ENCODE results near the gene SPCS3.
A peak's percentile ranks its signal among the peaks of the same experiment; 100 is the strongest.

The SPCS3 gene

DNA sequence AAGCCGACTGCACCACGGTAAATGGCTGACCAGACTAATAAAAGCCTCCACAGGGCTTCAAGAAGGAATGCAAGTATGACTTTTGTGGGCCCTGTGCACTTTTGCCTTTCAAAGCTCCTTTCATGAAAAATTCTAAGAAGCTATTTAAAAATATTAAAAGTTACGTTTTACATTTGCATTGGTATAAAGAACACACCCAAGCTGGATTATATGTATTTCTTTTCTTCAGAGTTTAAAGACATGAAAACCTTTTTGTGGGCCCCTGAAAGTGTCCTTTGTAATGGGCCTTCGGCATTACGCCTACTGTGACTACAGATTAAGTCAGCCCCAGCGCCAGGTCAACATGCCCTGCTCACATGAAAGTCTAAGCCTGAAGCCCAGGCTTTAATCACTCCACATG is 30.2 kb upstream of the SPCS3 start:
- Histone ChIP-seq H3K9me3 (ENCODE audit: control insufficient read depth, low read length) (no peaks in the 10 kb centered on the region), H3K14ac (ENCODE audit: low read length in 2 of 2) (no peak overlapping the region), H2BK120ac (ENCODE audit: low read depth, low read length) (no peak overlapping the region), H2AFZ (ENCODE audit: low read depth, low read length) (no peak overlapping the region), H3K9ac (ENCODE audit: low read length) (no peak overlapping the region), H4K8ac (ENCODE audit: low read length) (no peak overlapping the region), H3K23ac (ENCODE audit: low read length in 2 of 2) (no peak overlapping the region), H3K18ac (ENCODE audit: low read depth in 1 of 2, low read length in 2 of 2) (no peak overlapping the region), H4K91ac (ENCODE audit: low read length) (no peak overlapping the region), H3K27me3 (ENCODE audit: control insufficient read depth in 1 of 2, insufficient read depth in 1 of 2, low read length in 2 of 2) (no peaks in the 10 kb centered on the region), H3K4me1 (ENCODE audit: control insufficient read depth, insufficient read depth, low read depth, low read length) (no peaks in the 10 kb centered on the region), H2AK5ac (ENCODE audit: low read length, severe bottlenecking) (no peak overlapping the region), H2BK15ac (ENCODE audit: low read depth, poor library complexity, severe bottlenecking) (no peak overlapping the region), H3K36me3 (ENCODE audit: control insufficient read depth in 1 of 2, insufficient read depth in 2 of 2, low read depth in 1 of 2, low read length in 2 of 2) (no peaks in the 10 kb centered on the region), H2BK12ac (ENCODE audit: low read length in 2 of 2) (no peak overlapping the region), H3K27ac (ENCODE audit: low read length, poor library complexity, severe bottlenecking) (no peak overlapping the region), H2BK5ac (ENCODE audit: low read depth, low read length, poor library complexity, severe bottlenecking) (no peak overlapping the region), H3K4me2 (ENCODE audit: low read length, poor library complexity, severe bottlenecking) (no peak overlapping the region), H3K79me1 (replicated peaks; ENCODE audit: low read length, poor library complexity, severe bottlenecking) (no peaks in the 10 kb centered on the region), H3K4me3 (ENCODE audit: insufficient read depth in 1 of 2, low read depth in 1 of 2, low read length in 2 of 2) (no peak overlapping the region), H3K4ac (ENCODE audit: low read depth in 1 of 2, low read length in 2 of 2) (no peak overlapping the region)
- WGBS: 95% methylated on average over 5 of the region's 6 CpGs
- no peak for DNase-seq

DNA sequence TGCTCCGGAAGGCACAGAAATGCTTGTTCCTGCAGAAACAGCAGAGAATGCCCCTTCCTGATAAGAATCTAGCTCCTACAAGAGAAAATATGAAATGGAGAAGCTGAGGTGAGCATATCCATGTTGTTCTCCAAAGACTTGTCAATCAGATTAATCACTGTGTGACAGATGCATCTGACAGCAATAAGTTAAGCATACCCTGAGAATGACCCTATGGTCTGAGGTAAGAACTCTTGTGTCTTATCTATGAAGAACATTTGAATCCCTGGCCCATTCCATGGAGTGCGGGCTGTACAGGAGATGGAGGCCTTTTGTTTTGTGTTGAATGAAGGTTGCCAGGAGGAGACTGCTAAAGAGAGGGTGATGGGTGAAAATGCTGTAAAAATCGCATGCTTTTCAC is 29.2 kb upstream of the SPCS3 start:
- H2BK120ac ChIP-seq (ENCODE audit: low read depth, low read length): peak overlapping the region; percentile 19
- H3K9me3 ChIP-seq (ENCODE audit: control insufficient read depth, low read length): no peaks in the 10 kb centered on the region
- H3K23ac ChIP-seq (ENCODE audit: low read length in 2 of 2): no peak overlapping the region
- no peak overlapping the region for H2BK15ac ChIP-seq (ENCODE audit: low read depth, poor library complexity, severe bottlenecking)
- no peak overlapping the region for H3K14ac ChIP-seq (ENCODE audit: low read length in 2 of 2)
- DNase-seq: no peak
- no peak overlapping the region for H2BK12ac ChIP-seq (ENCODE audit: low read length in 2 of 2)
- H4K8ac ChIP-seq (ENCODE audit: low read length): no peak overlapping the region
- H3K36me3 ChIP-seq (ENCODE audit: control insufficient read depth in 1 of 2, insufficient read depth in 2 of 2, low read depth in 1 of 2, low read length in 2 of 2): no peaks in the 10 kb centered on the region
- H3K79me1 ChIP-seq (replicated peaks; ENCODE audit: low read length, poor library complexity, severe bottlenecking): no peaks in the 10 kb centered on the region
- no peak overlapping the region for H3K27ac ChIP-seq (ENCODE audit: low read length, poor library complexity, severe bottlenecking)
- 95% methylated on average over 2 of the region's 3 CpGs for WGBS
- H4K91ac ChIP-seq (ENCODE audit: low read length): peak overlapping the region; percentile 68
- no peak overlapping the region for H3K4ac ChIP-seq (ENCODE audit: low read depth in 1 of 2, low read length in 2 of 2)
- no peak overlapping the region for H3K4me3 ChIP-seq (ENCODE audit: insufficient read depth in 1 of 2, low read depth in 1 of 2, low read length in 2 of 2)
- H3K4me2 ChIP-seq (ENCODE audit: low read length, poor library complexity, severe bottlenecking): no peak overlapping the region
- no peak overlapping the region for H3K9ac ChIP-seq (ENCODE audit: low read length)
- H3K4me1 ChIP-seq (ENCODE audit: control insufficient read depth, insufficient read depth, low read depth, low read length): no peaks in the 10 kb centered on the region
- H3K18ac ChIP-seq (ENCODE audit: low read depth in 1 of 2, low read length in 2 of 2): no peak overlapping the region
- H2AFZ ChIP-seq (ENCODE audit: low read depth, low read length): no peak overlapping the region
- no peaks in the 10 kb centered on the region for H3K27me3 ChIP-seq (ENCODE audit: control insufficient read depth in 1 of 2, insufficient read depth in 1 of 2, low read length in 2 of 2)
- no peak overlapping the region for H2AK5ac ChIP-seq (ENCODE audit: low read length, severe bottlenecking)
- H2BK5ac ChIP-seq (ENCODE audit: low read depth, low read length, poor library complexity, severe bottlenecking): no peak overlapping the region

DNA sequence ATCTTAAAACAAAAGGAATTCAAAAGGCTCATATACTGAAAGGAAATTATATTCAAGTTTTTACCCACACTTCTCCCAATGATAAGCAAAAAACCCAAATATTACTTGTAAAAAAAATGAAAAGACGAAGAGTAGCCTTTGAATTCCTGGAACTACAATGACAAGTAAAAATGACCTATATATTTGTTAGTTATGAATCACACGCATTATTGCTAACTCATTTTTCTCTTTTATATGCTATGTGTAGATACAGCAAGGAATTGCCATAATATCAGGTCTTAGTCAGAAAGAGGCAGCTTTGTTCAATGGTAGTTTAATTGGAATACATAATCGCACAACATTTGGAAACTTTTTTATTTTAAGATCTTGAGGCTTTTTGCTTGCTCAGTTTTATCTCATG is 28.0 kb upstream of the SPCS3 start:
- H3K23ac ChIP-seq (ENCODE audit: low read length in 2 of 2): no peak overlapping the region
- no peak overlapping the region for H3K18ac ChIP-seq (ENCODE audit: low read depth in 1 of 2, low read length in 2 of 2)
- no peaks in the 10 kb centered on the region for H3K79me1 ChIP-seq (replicated peaks; ENCODE audit: low read length, poor library complexity, severe bottlenecking)
- H3K14ac ChIP-seq (ENCODE audit: low read length in 2 of 2): no peak overlapping the region
- no peak overlapping the region for H2AK5ac ChIP-seq (ENCODE audit: low read length, severe bottlenecking)
- no CpG with 5 or more reads among the region's 3 CpGs for WGBS
- H3K27ac ChIP-seq (ENCODE audit: low read length, poor library complexity, severe bottlenecking): no peak overlapping the region
- H3K27me3 ChIP-seq (ENCODE audit: control insufficient read depth in 1 of 2, insufficient read depth in 1 of 2, low read length in 2 of 2): no peaks in the 10 kb centered on the region
- H3K36me3 ChIP-seq (ENCODE audit: control insufficient read depth in 1 of 2, insufficient read depth in 2 of 2, low read depth in 1 of 2, low read length in 2 of 2): no peaks in the 10 kb centered on the region
- H4K91ac ChIP-seq (ENCODE audit: low read length): no peak overlapping the region
- H2BK15ac ChIP-seq (ENCODE audit: low read depth, poor library complexity, severe bottlenecking): no peak overlapping the region
- H2BK5ac ChIP-seq (ENCODE audit: low read depth, low read length, poor library complexity, severe bottlenecking): no peak overlapping the region
- DNase-seq: no peak
- H3K4me2 ChIP-seq (ENCODE audit: low read length, poor library complexity, severe bottlenecking): no peak overlapping the region
- no peak overlapping the region for H3K4me3 ChIP-seq (ENCODE audit: insufficient read depth in 1 of 2, low read depth in 1 of 2, low read length in 2 of 2)
- no peak overlapping the region for H2BK120ac ChIP-seq (ENCODE audit: low read depth, low read length)
- no peaks in the 10 kb centered on the region for H3K9me3 ChIP-seq (ENCODE audit: control insufficient read depth, low read length)
- no peaks in the 10 kb centered on the region for H3K4me1 ChIP-seq (ENCODE audit: control insufficient read depth, insufficient read depth, low read depth, low read length)
- H3K4ac ChIP-seq (ENCODE audit: low read depth in 1 of 2, low read length in 2 of 2): no peak overlapping the region
- H2BK12ac ChIP-seq (ENCODE audit: low read length in 2 of 2): no peak overlapping the region
- H4K8ac ChIP-seq (ENCODE audit: low read length): no peak overlapping the region
- H2AFZ ChIP-seq (ENCODE audit: low read depth, low read length): no peak overlapping the region
- H3K9ac ChIP-seq (ENCODE audit: low read length): no peak overlapping the region

DNA sequence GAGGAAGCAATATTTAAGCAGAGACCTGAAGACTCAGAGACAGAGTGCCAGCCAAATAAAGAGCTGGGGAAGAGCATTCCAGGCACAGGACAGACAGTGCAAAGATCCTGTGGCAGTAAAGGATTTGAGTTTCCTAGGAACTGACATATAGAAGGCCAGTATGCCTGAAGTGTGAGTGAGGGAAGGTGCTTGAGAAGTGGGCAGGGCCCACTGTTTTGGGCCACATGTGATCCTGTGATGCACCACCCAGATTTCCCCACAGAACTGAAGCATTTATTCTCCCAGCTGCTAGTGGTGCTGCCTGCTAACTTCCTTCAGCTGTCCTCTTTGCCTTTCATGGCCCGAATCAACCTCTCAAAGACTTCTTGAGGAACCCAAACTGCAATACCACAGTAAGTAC is 26.8 kb upstream of the SPCS3 start:
- H4K91ac ChIP-seq (ENCODE audit: low read length): no peak overlapping the region
- H3K79me1 ChIP-seq (replicated peaks; ENCODE audit: low read length, poor library complexity, severe bottlenecking): no peaks in the 10 kb centered on the region
- no peak overlapping the region for H3K14ac ChIP-seq (ENCODE audit: low read length in 2 of 2)
- 100% methylated on average over 1 of the region's 1 CpG for WGBS
- H3K4me3 ChIP-seq (ENCODE audit: insufficient read depth in 1 of 2, low read depth in 1 of 2, low read length in 2 of 2): no peak overlapping the region
- no peak overlapping the region for H3K9ac ChIP-seq (ENCODE audit: low read length)
- DNase-seq: no peak
- no peak overlapping the region for H2BK15ac ChIP-seq (ENCODE audit: low read depth, poor library complexity, severe bottlenecking)
- no peaks in the 10 kb centered on the region for H3K36me3 ChIP-seq (ENCODE audit: control insufficient read depth in 1 of 2, insufficient read depth in 2 of 2, low read depth in 1 of 2, low read length in 2 of 2)
- no peak overlapping the region for H2AFZ ChIP-seq (ENCODE audit: low read depth, low read length)
- H2BK12ac ChIP-seq (ENCODE audit: low read length in 2 of 2): no peak overlapping the region
- H3K4me2 ChIP-seq (ENCODE audit: low read length, poor library complexity, severe bottlenecking): no peak overlapping the region
- no peak overlapping the region for H3K18ac ChIP-seq (ENCODE audit: low read depth in 1 of 2, low read length in 2 of 2)
- no peak overlapping the region for H3K4ac ChIP-seq (ENCODE audit: low read depth in 1 of 2, low read length in 2 of 2)
- H3K27me3 ChIP-seq (ENCODE audit: control insufficient read depth in 1 of 2, insufficient read depth in 1 of 2, low read length in 2 of 2): no peaks in the 10 kb centered on the region
- H3K27ac ChIP-seq (ENCODE audit: low read length, poor library complexity, severe bottlenecking): no peak overlapping the region
- H2AK5ac ChIP-seq (ENCODE audit: low read length, severe bottlenecking): no peak overlapping the region
- no peaks in the 10 kb centered on the region for H3K4me1 ChIP-seq (ENCODE audit: control insufficient read depth, insufficient read depth, low read depth, low read length)
- H3K23ac ChIP-seq (ENCODE audit: low read length in 2 of 2): no peak overlapping the region
- H3K9me3 ChIP-seq (ENCODE audit: control insufficient read depth, low read length): no peaks in the 10 kb centered on the region
- no peak overlapping the region for H4K8ac ChIP-seq (ENCODE audit: low read length)
- no peak overlapping the region for H2BK120ac ChIP-seq (ENCODE audit: low read depth, low read length)
- no peak overlapping the region for H2BK5ac ChIP-seq (ENCODE audit: low read depth, low read length, poor library complexity, severe bottlenecking)

Measured in mesenchymal stem cell (in vitro differentiated cells and primary cell).